HepG2 (cell line): ENCODE data around the gene ZNF276. TPM values are rescaled to one million over a fixed set of nuclear protein-coding genes. Genes with fewer than 3 reads are reported as not detected.

ENCODE experiments used
- ATAC-seq: fragments of 200-7000 bp; cut with Tn5 transposase; 3 replicates; pipeline ENCODE4 v1.9.1; 2020; ENCODE audit warnings: mild to moderate bottlenecking, moderate library complexity
- BruUV-seq: library from RNA; stranded (reverse); fragments of 400-500 nt; replicated peaks from 2 replicates; lab custom pipeline; 2021; lab: Mats Ljungman, UMichigan
- CTCF ChIA-PET: fragments of 300-600 bp; formaldehyde crosslinking; extraction: SDS; loops from one replicate; lab custom pipeline; 2021; ENCODE audit warnings: low total read pairs, inconsistent platforms, low intra/inter-chr PET ratio; lab: Yijun Ruan, JAX
- POLR2A ChIA-PET: fragments of 350-600 bp; sonication (Branson Sonifier 250); formaldehyde crosslinking; loops from one replicate; lab custom pipeline; 2020; ENCODE audit warnings: antibody characterized with exemption, inconsistent platforms; lab: Yijun Ruan, JAX
- DNase-seq: peaks from one replicate; pipeline ENCODE4 v3.0.0-alpha.2; 2015; ENCODE audit warnings: low spot score
- FAIRE-seq: peaks from 3 replicates; lab custom pipeline; 2011; peaks lifted over from hg19 to GRCh38; lab: Jason Lieb, UNC
- H2AFZ ChIP-seq: one replicate; pipeline ENCODE4 v1.6.1; 2011; ENCODE audit warnings: low read length, inconsistent platforms
- H3K27ac ChIP-seq: fragments of 300-600 bp; 3 replicates; pipeline ENCODE4 v1.8.0; 2011; ENCODE audit warnings: mixed run types, mild to moderate bottlenecking, mixed read lengths, low read length, inconsistent platforms; ENCODE audit not compliant: insufficient read depth; ENCODE audit errors: extremely low read length
- H3K27me3 ChIP-seq, 2 experiments: fragments of 200-600 bp in 1 of 2; 2 replicates in 1 of 2; 3 replicates in 1 of 2; pipeline versions ENCODE4 v1.6.0 to v1.8.0; 2011; ENCODE audit warnings: low read length in 2 of 2, mild to moderate bottlenecking in 2 of 2, moderate library complexity in 2 of 2, inconsistent platforms in 1 of 2; ENCODE audit not compliant: insufficient read depth in 2 of 2, control insufficient read depth in 1 of 2
- H3K36me3 ChIP-seq, 2 experiments: fragments of 200-600 bp in 1 of 2; replicated peaks in 1 of 2; 2 replicates in 1 of 2; 3 replicates in 1 of 2; pipeline versions ENCODE4 v1.5.1 to v1.8.0; 2011; ENCODE audit warnings: low read length in 2 of 2, inconsistent platforms in 1 of 2; ENCODE audit not compliant: insufficient read depth in 2 of 2, control insufficient read depth in 1 of 2
- H3K4me1 ChIP-seq: 2 replicates; pipeline ENCODE4 v1.5.1; 2012; ENCODE audit warnings: low read length, inconsistent platforms; ENCODE audit not compliant: insufficient read depth
- H3K4me2 ChIP-seq: 2 replicates; pipeline ENCODE4 v1.6.0; 2011; ENCODE audit warnings: low read depth, low read length, inconsistent platforms
- H3K4me3 ChIP-seq, 3 experiments: fragments of 200-600 bp in 1 of 3; sonication (generic), shearing (Covaris generic) in 1 of 3; replicated peaks in 1 of 3; 2 replicates each; pipeline ENCODE4 v1.5.1; 2011 to 2016; ENCODE audit warnings: low read length in 3 of 3, inconsistent platforms in 2 of 3, low read depth in 2 of 3, mild to moderate bottlenecking in 2 of 3, control low read depth in 1 of 3, mixed read lengths in 1 of 3; ENCODE audit not compliant: insufficient read depth in 1 of 3
- H3K79me2 ChIP-seq: one replicate; pipeline ENCODE4 v1.6.1; 2011; ENCODE audit warnings: low read length, inconsistent platforms; ENCODE audit not compliant: insufficient read depth
- H3K9ac ChIP-seq: 2 replicates; pipeline ENCODE4 v1.6.0; 2011; ENCODE audit warnings: mild to moderate bottlenecking, low read depth, low read length, inconsistent platforms; ENCODE audit not compliant: insufficient read depth
- H3K9me3 ChIP-seq: 2 replicates; pipeline ENCODE4 v1.5.1; 2012; ENCODE audit warnings: mild to moderate bottlenecking, low read length
- H4K20me1 ChIP-seq: 2 replicates; pipeline ENCODE4 v1.6.0; 2011; ENCODE audit warnings: inconsistent platforms, mild to moderate bottlenecking, low read length, moderate library complexity; ENCODE audit not compliant: insufficient read depth
- AGO2 ChIP-seq: fragments of 200-400 bp; formaldehyde crosslinking; optimal IDR thresholded peaks from 2 replicates; pipeline ENCODE3; 2017; ENCODE audit warnings: mild to moderate bottlenecking, low read depth, low read length, moderate library complexity
- DNMT1 ChIP-seq: sonication (generic); formaldehyde crosslinking; IDR thresholded peaks from 2 replicates; pipeline ENCODE4 v1.5.1; 2020; ENCODE audit warnings: mild to moderate bottlenecking, missing genetic modification reagents
- JUN ChIP-seq: sonication (generic); formaldehyde crosslinking; IDR thresholded peaks from 2 replicates; pipeline ENCODE4 v1.4.0; 2020; ENCODE audit warnings: mild to moderate bottlenecking, missing genetic modification reagents
- WGBS: methylation state at CpG from one replicate; pipeline ENCODE4 v1.1.6; 2017; ENCODE audit warnings: low lambda C conversion rate; 5-methylcytosine and 5-hydroxymethylcytosine counted together
- in situ Hi-C: cut with HindIII; loops from 2 replicates; pipeline ENCODE4 v1.10.0; 2017; ENCODE audit warnings: low pct_unique_long_range_greater_than_20kb; ENCODE audit not compliant: extremely low pct_ligation_motif_present
- intact Hi-C: fragments of 100-400 bp; cut with micrococcal nuclease; formaldehyde crosslinking; loops from one replicate; pipeline ENCODE4 v1.10.0; 2022; ENCODE audit not compliant: unreplicated experiment
- polyA plus RNA-seq, 8 experiments: library from polyadenylated mRNA; depleted of rRNA in 3 of 8; stranded (reverse) in 7 of 8; unstranded in 1 of 8; fragments of >200 nt; fragmentation: Illumina TruSeq in 4 of 8; extraction: Trizol in 4 of 8; gene quantifications; 2 replicates each; pipeline versions ENCODE4 v1.2.1 to v1.2.3, GENCODE V29; 2011 to 2016; ENCODE audit warnings: low read depth in 4 of 8, missing spikeins in 1 of 8, mixed read lengths in 1 of 8; ENCODE audit not compliant: insufficient read depth in 1 of 8
- total RNA-seq, 5 experiments: library from RNA; depleted of rRNA; stranded (reverse); fragments of >200 nt; fragmentation: Illumina TruSeq; extraction: Trizol; gene quantifications; 2 replicates each; pipeline ENCODE4 v1.2.3, GENCODE V29; 2016; ENCODE audit warnings: low read depth in 1 of 5
- TF ChIP-seq, protein P1 (sequence below): sonication (generic); formaldehyde crosslinking; conservative IDR thresholded peaks from 2 replicates; pipeline ENCODE4 v1.4.0; 2020; ENCODE audit warnings: mild to moderate bottlenecking, missing genetic modification reagents, moderate library complexity

ZNF276 gene
- total and polyA plus RNA-seq, 2 of the 13 experiments (the other 11 are each of a cell fraction or from before 2014, with no cell fraction given), result 17.7 to 18.0 TPM

DNA sequence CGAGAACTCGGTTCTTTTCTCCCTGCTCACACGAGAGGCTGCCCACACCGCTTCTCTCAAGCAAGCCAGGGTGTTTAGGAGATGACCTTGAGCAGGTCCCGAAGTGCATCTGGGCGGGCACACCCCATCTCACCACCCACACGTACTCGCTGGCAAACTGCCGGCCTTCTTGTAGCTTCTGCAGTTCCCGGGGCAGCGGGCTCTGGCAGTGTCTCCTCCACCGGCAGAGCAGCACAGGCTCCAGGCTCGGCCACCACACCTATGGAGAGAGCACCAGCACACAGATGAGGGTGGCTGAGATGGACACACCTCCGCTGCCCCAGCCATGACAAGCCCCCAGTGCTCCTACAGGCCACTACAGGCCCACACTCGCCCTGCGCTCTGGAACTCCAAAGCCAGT lies 23.5 kb downstream of the ZNF276 start:
- no peak overlapping the region for H3K9ac ChIP-seq
- CTCF ChIA-PET, result no interaction called here
- no peak overlapping the region for H3K4me3 ChIP-seq
- intact Hi-C loops (no loop called here), in situ Hi-C loops (no loop called here)
- H3K27ac ChIP-seq, result no peak overlapping the region
- POLR2A ChIA-PET, result no interaction called here
- no peak for FAIRE-seq
- H3K36me3 ChIP-seq, result peaks cover 47 to 89% of the 10 kb centered on the region in 2 experiments
- no peaks in the 10 kb centered on the region for H3K79me2 ChIP-seq
- ATAC-seq, result peak; percentile 17
- H3K27me3 ChIP-seq, result no peaks in the 10 kb centered on the region
- H3K4me1 ChIP-seq, result no peaks in the 10 kb centered on the region
- TF ChIP-seq DNMT1, result 0 out of 2 replicates have a peak, but pooled peaks have one; percentile 41
- no peak for TF ChIP-seq JUN (CRISPR knock-in tag)
- peak; percentile 45 for TF ChIP-seq AGO2
- no peak overlapping the region for H3K4me2 ChIP-seq
- 98% methylated on average over 16 of the region's 16 CpGs for WGBS
- H3K9me3 ChIP-seq, result no peaks in the 10 kb centered on the region
- H2AFZ ChIP-seq, result no peak overlapping the region
- DNase-seq, result no peak
- BruUV-seq, result no TSS peak
- no peaks in the 10 kb centered on the region for H4K20me1 ChIP-seq

DNA sequence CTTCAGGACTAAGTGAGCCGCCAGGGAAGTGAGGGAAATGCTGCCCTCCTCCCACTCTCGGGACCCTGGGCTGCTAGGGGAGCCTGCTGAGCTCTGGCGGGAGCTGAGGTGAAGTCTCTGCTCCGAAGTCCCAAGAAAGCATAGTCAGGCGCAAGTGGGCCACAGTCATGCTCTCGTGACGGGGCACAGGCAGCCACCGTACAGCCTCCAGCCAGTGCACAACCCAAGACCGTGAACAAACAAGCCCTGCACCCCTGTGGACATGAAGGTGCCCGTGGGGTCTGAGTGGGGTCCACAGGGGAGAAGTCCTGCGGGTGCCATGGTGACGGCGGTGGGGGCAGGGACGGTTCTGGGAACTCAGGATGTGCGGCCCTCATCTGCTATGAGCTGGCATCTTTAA lies 24.7 kb downstream of the ZNF276 start:
- no peak for ATAC-seq
- H3K9ac ChIP-seq, result no peak overlapping the region
- H3K79me2 ChIP-seq, result no peaks in the 10 kb centered on the region
- in situ Hi-C loops, result no loop called here
- H2AFZ ChIP-seq, result no peak overlapping the region
- H3K27me3 ChIP-seq, result no peaks in the 10 kb centered on the region
- H4K20me1 ChIP-seq, result no peaks in the 10 kb centered on the region
- no peak overlapping the region for H3K27ac ChIP-seq
- POLR2A ChIA-PET, result no interaction called here
- no peak overlapping the region for H3K4me2 ChIP-seq
- WGBS, result 95% methylated on average over 14 of the region's 15 CpGs
- no peak for FAIRE-seq
- CTCF ChIA-PET, result no interaction called here
- H3K9me3 ChIP-seq, result no peaks in the 10 kb centered on the region
- intact Hi-C loops, result no loop called here
- DNase-seq, result no peak
- no peak overlapping the region for H3K4me3 ChIP-seq
- peaks cover 47 to 87% of the 10 kb centered on the region in 2 experiments for H3K36me3 ChIP-seq
- H3K4me1 ChIP-seq, result no peaks in the 10 kb centered on the region
- TF ChIP-seq AGO2, result peak; percentile 73
- TF ChIP-seq, protein P1, sequence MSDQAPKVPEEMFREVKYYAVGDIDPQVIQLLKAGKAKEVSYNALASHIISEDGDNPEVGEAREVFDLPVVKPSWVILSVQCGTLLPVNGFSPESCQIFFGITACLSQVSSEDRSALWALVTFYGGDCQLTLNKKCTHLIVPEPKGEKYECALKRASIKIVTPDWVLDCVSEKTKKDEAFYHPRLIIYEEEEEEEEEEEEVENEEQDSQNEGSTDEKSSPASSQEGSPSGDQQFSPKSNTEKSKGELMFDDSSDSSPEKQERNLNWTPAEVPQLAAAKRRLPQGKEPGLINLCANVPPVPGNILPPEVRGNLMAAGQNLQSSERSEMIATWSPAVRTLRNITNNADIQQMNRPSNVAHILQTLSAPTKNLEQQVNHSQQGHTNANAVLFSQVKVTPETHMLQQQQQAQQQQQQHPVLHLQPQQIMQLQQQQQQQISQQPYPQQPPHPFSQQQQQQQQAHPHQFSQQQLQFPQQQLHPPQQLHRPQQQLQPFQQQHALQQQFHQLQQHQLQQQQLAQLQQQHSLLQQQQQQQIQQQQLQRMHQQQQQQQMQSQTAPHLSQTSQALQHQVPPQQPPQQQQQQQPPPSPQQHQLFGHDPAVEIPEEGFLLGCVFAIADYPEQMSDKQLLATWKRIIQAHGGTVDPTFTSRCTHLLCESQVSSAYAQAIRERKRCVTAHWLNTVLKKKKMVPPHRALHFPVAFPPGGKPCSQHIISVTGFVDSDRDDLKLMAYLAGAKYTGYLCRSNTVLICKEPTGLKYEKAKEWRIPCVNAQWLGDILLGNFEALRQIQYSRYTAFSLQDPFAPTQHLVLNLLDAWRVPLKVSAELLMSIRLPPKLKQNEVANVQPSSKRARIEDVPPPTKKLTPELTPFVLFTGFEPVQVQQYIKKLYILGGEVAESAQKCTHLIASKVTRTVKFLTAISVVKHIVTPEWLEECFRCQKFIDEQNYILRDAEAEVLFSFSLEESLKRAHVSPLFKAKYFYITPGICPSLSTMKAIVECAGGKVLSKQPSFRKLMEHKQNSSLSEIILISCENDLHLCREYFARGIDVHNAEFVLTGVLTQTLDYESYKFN (CRISPR knock-in tag), result no peak
- no TSS peak for BruUV-seq
